Measurements from ENCODE around the gene GCM1. TPM values are rescaled to one million over a fixed set of nuclear protein-coding genes. Genes with fewer than 3 reads are reported as not detected.

GCM1 gene, protein sequence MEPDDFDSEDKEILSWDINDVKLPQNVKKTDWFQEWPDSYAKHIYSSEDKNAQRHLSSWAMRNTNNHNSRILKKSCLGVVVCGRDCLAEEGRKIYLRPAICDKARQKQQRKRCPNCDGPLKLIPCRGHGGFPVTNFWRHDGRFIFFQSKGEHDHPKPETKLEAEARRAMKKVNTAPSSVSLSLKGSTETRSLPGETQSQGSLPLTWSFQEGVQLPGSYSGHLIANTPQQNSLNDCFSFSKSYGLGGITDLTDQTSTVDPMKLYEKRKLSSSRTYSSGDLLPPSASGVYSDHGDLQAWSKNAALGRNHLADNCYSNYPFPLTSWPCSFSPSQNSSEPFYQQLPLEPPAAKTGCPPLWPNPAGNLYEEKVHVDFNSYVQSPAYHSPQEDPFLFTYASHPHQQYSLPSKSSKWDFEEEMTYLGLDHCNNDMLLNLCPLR
- total RNA-seq, result under 1 TPM in 7 of 8 experiments, not detected in 1; 0.05 to 0.52 (median 0.10) TPM

DNA sequence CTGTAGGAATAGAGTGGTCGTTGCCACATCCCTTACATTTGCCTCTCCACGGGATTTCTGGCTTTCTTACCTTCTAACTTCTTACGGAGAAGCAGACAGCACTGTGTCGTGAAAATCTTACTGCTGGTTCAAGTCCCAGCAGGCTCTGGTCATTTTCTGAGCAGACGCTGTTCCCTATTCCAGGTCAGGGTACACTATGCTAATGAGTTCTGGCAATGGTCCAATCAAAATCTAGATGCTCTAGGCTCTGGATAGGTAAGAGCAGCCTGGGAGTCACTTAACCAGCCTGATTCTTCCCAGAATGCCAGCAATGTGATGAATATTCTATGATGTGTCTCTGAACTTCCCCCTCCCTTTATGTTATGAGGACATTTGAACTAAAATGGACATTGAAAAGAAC lies at the start of gene GCM1:
GCM1 (minus strand) TSS at position 158 of the 400 bp plus-strand sequence. CDS start 3,209 bp downstream, outside the sequence.
- H3K4me1 ChIP-seq (replicated peaks in 1 of 2), result no peaks in the 10 kb centered on the region
- in situ Hi-C loops (cut with MboI; ENCODE audit: low pct_unique_long_range_greater_than_20kb in 2 of 9, low sequenced_read_pairs in 9 of 9, unreplicated experiment in 9 of 9), result no loop called here
- no peak within 1 kb of the TSS for H3K4me3 ChIP-seq
- no peak within 1 kb of the TSS for H3K27ac ChIP-seq
- 33 to 100% (median 82%) methylated on average over 1 to 5 of the region's 5 CpGs for WGBS, 10 experiments
- ATAC-seq (replicated peaks in 6 of 8), result no peak

DNA sequence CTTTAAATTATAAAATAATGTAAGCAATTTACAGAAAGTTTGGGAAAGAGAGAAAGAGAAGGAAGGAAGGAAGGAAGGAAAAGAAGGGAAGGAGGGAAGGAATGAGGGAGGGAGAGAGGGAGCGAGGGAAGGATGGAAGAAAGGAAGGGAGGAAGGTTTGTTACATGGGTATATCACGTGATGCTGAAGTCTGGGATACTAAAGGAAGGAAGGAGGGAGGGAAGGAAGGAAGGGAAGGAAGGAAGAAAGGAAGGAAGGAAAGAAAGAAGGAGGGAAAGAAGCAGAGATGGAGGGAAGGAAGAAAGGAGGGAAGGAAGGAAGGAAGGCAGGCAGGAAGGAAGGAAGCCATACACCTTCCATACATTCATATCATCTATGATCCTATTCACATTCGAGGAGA lies 48.9 kb upstream of the GCM1 start:
- no peak overlapping the region for H3K4me3 ChIP-seq
- ATAC-seq (replicated peaks in 6 of 8), result no peak
- in situ Hi-C loops (cut with MboI; ENCODE audit: low pct_unique_long_range_greater_than_20kb in 2 of 9, low sequenced_read_pairs in 9 of 9, unreplicated experiment in 9 of 9), result loop anchor here in 3 of 9 experiments (25.0 kb wide), 2 partner anchors 240 to 265 kb away; no protein-coding TSS in a partner anchor
- peaks cover 2% of the 10 kb centered on the region in 2 donors for H3K4me1 ChIP-seq (replicated peaks in 1 of 2)
- 28 to 100% (median 83%) methylated on average over 1 to 3 of the region's 3 CpGs for WGBS, 10 experiments
- no peak overlapping the region for H3K27ac ChIP-seq

DNA sequence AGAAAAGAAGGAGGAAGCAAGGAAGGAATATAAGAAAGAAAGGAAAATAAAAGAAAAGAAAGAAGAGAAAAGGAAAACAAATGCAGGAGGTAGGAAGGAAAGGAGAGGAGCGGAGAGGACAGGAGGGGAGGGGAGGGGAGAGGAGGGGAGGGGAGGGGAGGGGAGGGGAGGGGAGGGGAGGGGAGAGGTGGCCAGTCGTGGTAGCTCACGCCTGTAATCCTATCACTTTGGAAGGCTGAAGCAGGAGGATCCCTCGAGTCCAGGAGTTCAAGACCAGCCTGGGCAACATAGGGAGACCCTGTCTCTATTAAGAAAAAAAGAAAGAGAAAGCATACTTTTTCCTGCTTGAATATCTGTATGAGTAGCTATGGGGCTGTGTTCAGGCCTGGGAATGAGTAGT lies 46.4 kb upstream of the GCM1 start:
- WGBS, 10 experiments, result 75 to 86% methylated on average over 1 of the region's 4 CpGs; no CpG with 5 or more reads in 8 of the 10 experiments
- peaks cover 5 to 7% of the 10 kb centered on the region in 2 donors for H3K4me1 ChIP-seq (replicated peaks in 1 of 2)
- H3K27ac ChIP-seq, result no peak overlapping the region
- in situ Hi-C loops (cut with MboI; ENCODE audit: low pct_unique_long_range_greater_than_20kb in 2 of 9, low sequenced_read_pairs in 9 of 9, unreplicated experiment in 9 of 9), result loop anchor here in 3 of 9 experiments (25.0 kb wide), 2 partner anchors 242 to 267 kb away; no protein-coding TSS in a partner anchor
- no peak for ATAC-seq (replicated peaks in 6 of 8)
- H3K4me3 ChIP-seq, result no peak overlapping the region

DNA sequence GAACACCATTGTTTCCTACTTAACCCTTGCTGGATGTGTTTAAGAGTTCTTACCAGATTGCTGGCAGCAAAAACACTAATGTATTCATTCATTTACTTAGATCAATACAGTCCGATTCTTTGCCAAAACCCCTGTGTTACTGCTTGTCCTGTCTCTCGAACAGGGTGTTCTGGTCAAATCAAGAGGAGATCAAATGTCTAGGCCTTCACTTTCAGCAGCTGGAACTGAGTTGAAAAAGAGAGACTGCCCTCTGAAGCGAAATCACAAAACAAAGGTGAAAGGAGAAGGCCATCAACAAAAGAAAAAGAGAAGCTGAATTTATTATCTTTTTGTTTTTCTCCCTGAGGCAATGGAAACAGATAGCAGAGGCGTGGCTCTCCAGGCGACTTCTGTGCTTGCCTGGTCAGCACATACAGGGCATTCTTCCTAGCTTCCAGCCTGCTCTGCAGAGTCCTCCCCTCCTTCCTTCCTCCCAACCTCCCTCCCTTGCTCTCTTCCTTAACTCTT lies 44.1 kb upstream of the GCM1 start:
- Histone ChIP-seq H3K27ac (no peak overlapping the region), H3K4me3 (no peak overlapping the region), H3K4me1 (replicated peaks in 1 of 2) (peaks cover 5 to 7% of the 10 kb centered on the region in 2 donors)
- in situ Hi-C loops (cut with MboI; ENCODE audit: low pct_unique_long_range_greater_than_20kb in 2 of 9, low sequenced_read_pairs in 9 of 9, unreplicated experiment in 9 of 9), result loop anchor here in 3 of 9 experiments (25.0 kb wide), 2 partner anchors 245 to 270 kb away; no protein-coding TSS in a partner anchor
- peak; percentile 84 to 99 (median 92) for ATAC-seq (replicated peaks in 6 of 8)
- WGBS, 10 experiments, result 0 to 40% (median 12%) methylated on average over 1 to 5 of the region's 5 CpGs

DNA sequence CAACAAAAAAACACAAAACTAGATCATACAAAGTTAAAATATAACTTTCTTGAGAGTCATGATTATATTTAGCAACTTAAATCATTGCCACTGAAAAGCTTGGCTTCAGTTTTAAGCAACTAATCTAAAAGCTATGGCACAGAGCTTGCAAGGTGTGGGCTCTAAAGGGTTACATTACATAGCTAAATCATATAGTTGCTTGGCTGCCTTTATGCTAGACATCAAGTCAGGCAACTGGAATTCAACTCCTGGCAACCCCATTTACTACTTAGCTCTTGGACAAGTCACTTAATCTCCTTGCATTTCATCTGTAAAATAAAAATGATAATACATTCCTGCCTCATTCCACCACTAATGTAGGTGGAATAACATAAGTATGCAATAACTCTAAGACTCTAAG lies 40.9 kb upstream of the GCM1 start:
- ATAC-seq (replicated peaks in 6 of 8), result peak in 2 of 8 experiments; percentile 20 to 59
- Histone ChIP-seq H3K4me1 (replicated peaks in 1 of 2) (peaks cover 5 to 7% of the 10 kb centered on the region in 2 donors), H3K27ac (no peak overlapping the region), H3K4me3 (no peak overlapping the region)
- in situ Hi-C loops (cut with MboI; ENCODE audit: low pct_unique_long_range_greater_than_20kb in 2 of 9, low sequenced_read_pairs in 9 of 9, unreplicated experiment in 9 of 9), result loop anchor here in 3 of 9 experiments (25.0 kb wide), 2 partner anchors 248 to 273 kb away; no protein-coding TSS in a partner anchor

DNA sequence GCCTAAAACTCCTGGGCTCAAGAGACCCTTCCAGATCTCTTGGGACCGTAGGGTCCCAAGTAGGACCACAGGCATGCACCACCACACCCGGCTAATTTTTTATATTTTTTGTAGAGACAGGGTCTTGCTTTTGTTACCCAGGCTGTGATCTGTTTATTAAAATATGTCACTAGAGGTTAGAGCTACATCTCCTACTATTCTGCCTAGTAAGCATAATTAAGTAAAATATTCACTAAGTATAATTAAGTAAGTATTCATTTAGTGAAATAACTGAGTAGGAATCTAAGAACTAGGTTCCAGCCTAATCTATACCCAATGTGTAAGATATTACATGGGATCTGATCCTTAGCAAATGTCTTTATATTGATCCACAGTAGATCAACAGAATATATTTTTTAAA lies 40.2 kb upstream of the GCM1 start:
- WGBS, 10 experiments, result 75 to 100% (median 93%) methylated on average over 1 to 2 of the region's 2 CpGs; no CpG with 5 or more reads in 5 of the 10 experiments
- Histone ChIP-seq H3K4me1 (replicated peaks in 1 of 2) (peaks cover 5 to 7% of the 10 kb centered on the region in 2 donors), H3K4me3 (no peak overlapping the region), H3K27ac (no peak overlapping the region)
- ATAC-seq (replicated peaks in 6 of 8), result no peak
- in situ Hi-C loops (cut with MboI; ENCODE audit: low pct_unique_long_range_greater_than_20kb in 2 of 9, low sequenced_read_pairs in 9 of 9, unreplicated experiment in 9 of 9), result loop anchor here in 3 of 9 experiments (25.0 kb wide), 2 partner anchors 248 to 273 kb away; no protein-coding TSS in a partner anchor

DNA sequence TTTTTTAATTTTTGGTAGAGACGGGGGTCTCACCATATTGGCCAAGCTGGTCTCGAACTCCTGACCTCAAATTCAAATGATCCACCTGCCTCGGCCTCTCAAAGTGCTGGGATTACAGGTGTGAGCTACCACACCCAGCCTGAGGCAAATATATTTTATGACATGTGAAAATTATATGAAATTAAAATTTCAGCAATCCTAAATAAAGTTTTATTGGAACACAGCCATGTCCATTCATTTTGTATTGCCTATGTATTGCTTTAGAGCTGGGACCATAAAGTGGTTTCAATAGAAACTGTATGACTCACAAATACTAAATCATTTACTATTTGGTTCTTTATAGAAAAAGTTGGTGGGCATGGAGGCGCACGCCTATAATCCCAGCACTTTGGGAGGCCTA lies 32.0 kb upstream of the GCM1 start:
- H3K27ac ChIP-seq, result no peak overlapping the region
- in situ Hi-C loops (cut with MboI; ENCODE audit: low pct_unique_long_range_greater_than_20kb in 2 of 9, low sequenced_read_pairs in 9 of 9, unreplicated experiment in 9 of 9), result loop anchor here in 3 of 9 experiments (25.0 kb wide), 2 partner anchors 257 to 282 kb away; no protein-coding TSS in a partner anchor
- no peak for ATAC-seq (replicated peaks in 6 of 8)

DNA sequence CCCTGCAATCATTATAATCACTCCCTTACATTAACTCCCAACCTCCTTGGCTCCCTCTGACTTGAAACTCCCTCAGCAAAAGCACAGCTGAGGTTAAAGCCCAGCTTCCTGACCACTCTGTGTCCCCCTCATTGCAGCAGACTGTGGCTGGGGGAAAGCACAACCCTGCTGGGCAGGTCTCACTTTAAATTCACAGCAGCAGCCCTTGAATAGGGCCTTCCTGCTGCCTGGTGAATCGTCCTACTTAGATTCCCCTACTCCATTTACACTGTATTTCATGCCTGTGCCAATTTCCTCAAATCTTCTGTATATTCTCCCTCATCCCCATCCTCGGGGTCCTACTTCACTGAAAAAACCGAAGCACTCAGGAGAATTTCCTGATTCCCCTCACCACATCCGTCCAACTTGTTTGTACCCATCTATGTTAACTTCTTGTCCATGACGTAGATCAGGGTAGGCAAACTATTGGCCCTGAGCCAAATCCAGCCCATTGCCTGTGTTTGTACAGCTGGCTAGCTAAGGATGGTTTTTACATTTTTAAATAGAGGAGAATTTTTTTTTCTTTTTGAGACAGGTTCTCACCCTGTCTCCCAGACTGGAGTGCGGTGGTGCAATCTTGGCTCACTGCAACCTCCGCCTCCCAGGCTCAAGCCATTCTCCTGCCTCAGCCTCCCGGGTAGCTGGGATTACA lies 31.5 kb upstream of the GCM1 start:
- Histone ChIP-seq H3K4me1 (replicated peaks in 1 of 2) (peaks cover 0 to 2% of the 10 kb centered on the region in 2 donors), H3K27ac (no peak overlapping the region), H3K4me3 (no peak overlapping the region)
- 20 to 100% (median 69%) methylated on average over 1 to 6 of the region's 8 CpGs; no CpG with 5 or more reads in 1 of the 10 experiments for WGBS, 10 experiments
- in situ Hi-C loops (cut with MboI; ENCODE audit: low pct_unique_long_range_greater_than_20kb in 2 of 9, low sequenced_read_pairs in 9 of 9, unreplicated experiment in 9 of 9), result loop anchor here in 4 of 9 experiments (10.0 to 25.0 kb wide), 3 partner anchors 257 to 305 kb away; no protein-coding TSS in a partner anchor
- ATAC-seq (replicated peaks in 6 of 8), result peak in 6 of 8 experiments; percentile 34 to 95 (median 39)

More for the DNA sequence above, 32.0 kb upstream of the GCM1 start:
- H3K4me1 ChIP-seq (replicated peaks in 1 of 2), result no peaks in the 10 kb centered on the region
- WGBS, 10 experiments, result 60 to 100% (median 90%) methylated on average over 1 to 4 of the region's 5 CpGs; no CpG with 5 or more reads in 4 of the 10 experiments
- no peak overlapping the region for H3K4me3 ChIP-seq

DNA sequence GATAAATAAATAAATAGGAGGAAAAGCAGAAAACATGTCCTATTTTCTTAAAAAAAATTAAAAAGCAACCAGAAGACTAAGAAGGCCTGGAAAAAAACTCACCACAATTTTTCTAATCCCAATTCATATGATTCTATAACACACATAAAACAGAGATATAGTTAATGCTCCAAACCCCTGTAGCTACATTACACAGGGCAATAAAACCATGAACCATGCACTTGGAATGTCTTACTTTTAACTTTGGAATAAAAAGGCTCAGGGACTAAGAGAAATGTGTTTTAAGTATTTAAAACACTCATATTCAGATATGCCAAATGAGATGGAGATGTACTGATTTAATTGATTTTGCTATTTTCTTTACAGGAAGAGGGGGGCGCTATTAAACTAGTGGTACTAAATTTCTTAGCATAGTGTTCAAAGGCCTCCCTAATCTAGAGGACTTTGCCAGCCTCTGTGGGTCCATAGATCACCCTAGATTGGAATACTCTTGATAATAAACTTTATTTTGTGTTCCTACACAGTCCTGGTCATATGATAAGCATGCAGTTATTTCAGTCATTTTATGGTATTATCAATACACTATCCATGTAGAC lies 30.3 kb upstream of the GCM1 start:
- in situ Hi-C loops (cut with MboI; ENCODE audit: low pct_unique_long_range_greater_than_20kb in 2 of 9, low sequenced_read_pairs in 9 of 9, unreplicated experiment in 9 of 9), result loop anchor here in 4 of 9 experiments (10.0 to 25.0 kb wide), 3 partner anchors 258 to 306 kb away; no protein-coding TSS in a partner anchor
- Histone ChIP-seq H3K4me3 (no peak overlapping the region), H3K4me1 (replicated peaks in 1 of 2) (peaks cover 0 to 7% of the 10 kb centered on the region in 2 donors), H3K27ac (no peak overlapping the region)
- no peak for ATAC-seq (replicated peaks in 6 of 8)
- 43 to 100% (median 86%) methylated on average over 1 of the region's 1 CpG; no CpG with 5 or more reads in 3 of the 10 experiments for WGBS, 10 experiments

DNA sequence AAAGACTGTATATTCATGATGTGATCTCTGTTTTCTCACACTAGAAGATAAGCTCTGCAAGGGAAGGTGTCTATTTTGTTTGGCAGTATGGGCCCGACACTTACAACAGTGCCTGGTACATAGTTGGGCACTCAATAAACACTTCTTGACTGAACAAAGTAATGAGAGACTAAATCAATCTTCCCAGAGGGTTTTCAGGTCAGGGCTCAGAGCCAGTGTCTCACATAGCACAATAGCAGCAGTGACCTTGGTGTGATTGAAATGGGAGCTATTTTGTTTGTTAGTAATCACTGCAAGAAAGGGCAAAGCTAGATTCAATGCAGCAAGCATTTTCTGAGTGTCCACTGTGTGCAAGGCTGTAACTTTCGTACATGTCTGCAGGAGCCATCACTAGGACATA lies 26.4 kb upstream of the GCM1 start:
- Histone ChIP-seq H3K27ac (no peak overlapping the region), H3K4me1 (replicated peaks in 1 of 2) (peaks cover 0 to 7% of the 10 kb centered on the region in 2 donors), H3K4me3 (no peak overlapping the region)
- peak in 2 of 8 experiments; percentile 27 to 67 for ATAC-seq (replicated peaks in 6 of 8)
- in situ Hi-C loops (cut with MboI; ENCODE audit: low pct_unique_long_range_greater_than_20kb in 2 of 9, low sequenced_read_pairs in 9 of 9, unreplicated experiment in 9 of 9), result loop anchor here in 4 of 9 experiments (10.0 to 25.0 kb wide), 3 partner anchors 262 to 310 kb away; no protein-coding TSS in a partner anchor
- 29 to 100% (median 70%) methylated on average over 1 to 2 of the region's 2 CpGs; no CpG with 5 or more reads in 2 of the 10 experiments for WGBS, 10 experiments

DNA sequence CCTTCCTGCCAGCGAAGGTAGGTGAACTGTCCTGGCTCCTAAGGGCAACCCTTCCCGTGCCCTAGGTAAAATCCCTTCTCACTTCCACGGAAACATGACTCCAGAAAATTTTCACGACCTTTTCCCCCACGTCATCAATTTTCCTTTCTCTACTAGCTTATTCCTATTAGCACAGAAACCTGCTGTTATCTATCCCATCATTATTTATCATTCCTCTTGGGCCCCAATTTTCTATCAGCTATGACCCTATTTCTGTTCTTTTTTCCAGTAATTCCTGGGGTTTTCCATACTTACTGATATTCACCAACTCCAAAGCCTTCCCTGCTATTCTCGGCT lies 23.8 kb upstream of the GCM1 start:
- Histone ChIP-seq H3K4me1 (replicated peaks in 1 of 2) (peaks cover 0 to 7% of the 10 kb centered on the region in 2 donors), H3K4me3 (no peak overlapping the region), H3K27ac (no peak overlapping the region)
- in situ Hi-C loops (cut with MboI; ENCODE audit: low pct_unique_long_range_greater_than_20kb in 2 of 9, low sequenced_read_pairs in 9 of 9, unreplicated experiment in 9 of 9), result loop anchor here in 8 of 9 experiments (5.0 to 25.0 kb wide), 6 partner anchors 265 to 540 kb away; no protein-coding TSS in a partner anchor
- ATAC-seq (replicated peaks in 6 of 8), result no peak
- 20 to 95% (median 73%) methylated on average over 2 to 6 of the region's 6 CpGs; no CpG with 5 or more reads in 1 of the 10 experiments for WGBS, 10 experiments
